H1 (cell line): Measurements from ENCODE around the gene ARHGEF4. TPM values are rescaled to one million over a fixed set of nuclear protein-coding genes. Genes with fewer than 3 reads are reported as not detected.

Experiments
- BACH1 ChIP-seq: IDR thresholded peaks from 2 replicates; pipeline ENCODE4 v1.6.1; 2012; ENCODE audit warnings: low read length, improper control_type of control experiment
- BCL11A ChIP-seq, 2 experiments: IDR thresholded peaks; one replicate each; pipeline ENCODE4 v1.6.1; 2011; ENCODE audit warnings: low read depth in 2 of 2, low read length in 2 of 2, mild to moderate bottlenecking in 2 of 2
- CHD7 ChIP-seq: fragments of 300-600 bp; sonication (generic); IDR thresholded peaks from 2 replicates; pipeline ENCODE4 v1.7.1; 2012; ENCODE audit warnings: low read length, moderate library complexity, mild to moderate bottlenecking, inconsistent platforms; ENCODE audit not compliant: insufficient replicate concordance
- E2F6 ChIP-seq: IDR thresholded peaks from 2 replicates; pipeline ENCODE4 v1.6.1; 2012; ENCODE audit warnings: inconsistent platforms
- EP300 ChIP-seq, 2 experiments: IDR thresholded peaks; 1 replicate in 1 of 2; 2 replicates in 1 of 2; pipeline ENCODE4 v1.6.1; 2011 to 2012; ENCODE audit warnings: low read depth in 2 of 2, low read length in 2 of 2, mild to moderate bottlenecking in 2 of 2, borderline replicate concordance in 1 of 2, inconsistent platforms in 1 of 2, moderate library complexity in 1 of 2
- FOSL1 ChIP-seq: IDR thresholded peaks from 2 replicates; pipeline ENCODE4 v1.6.1; 2011; ENCODE audit warnings: mild to moderate bottlenecking, low read depth, low read length, moderate library complexity; ENCODE audit not compliant: insufficient read depth
- POLR2A ChIP-seq, 2 experiments: IDR thresholded peaks; 1 replicate in 1 of 2; 2 replicates in 1 of 2; pipeline ENCODE4 v1.6.1; 2011; ENCODE audit warnings: low read depth in 2 of 2, low read length in 2 of 2, mild to moderate bottlenecking in 2 of 2; ENCODE audit errors: control extremely low read depth in 1 of 2
- POLR2AphosphoS5 ChIP-seq: IDR thresholded peaks from 2 replicates; pipeline ENCODE4 v1.6.1; 2011; ENCODE audit warnings: low read depth, low read length
- TEAD4 ChIP-seq: IDR thresholded peaks from 2 replicates; pipeline ENCODE4 v1.6.1; 2012; ENCODE audit warnings: low read depth, low read length, inconsistent platforms, mixed read lengths
- polyA plus RNA-seq, 7 experiments: library from polyadenylated mRNA; depleted of rRNA in 3 of 7; stranded (reverse) in 5 of 7; unstranded in 2 of 7; fragments of >200 nt in 5 of 7; fragments of 200-250 nt in 2 of 7; gene quantifications; 1 replicate in 5 of 7; 2 replicates in 1 of 7; 4 replicates in 1 of 7; pipeline versions ENCODE4 v1.2.1 to v1.2.3, GENCODE V29; 2011 to 2013; ENCODE audit warnings: missing spikeins in 2 of 7, mixed read lengths in 2 of 7
- total RNA-seq: library from RNA; stranded (reverse); fragmentation: NEBNext Ultra II Directional; extraction: Animal tissue kit (Norgen Biotek cat#: 25700); gene quantifications from 2 replicates; pipeline ENCODE4 v1.2.1, GENCODE V29; 2021

ARHGEF4 gene
- total and polyA plus RNA-seq, 2 of the 8 experiments (the other 6 are each of a cell fraction or from before 2014, with no cell fraction given), result 10.6 to 14.6 TPM

GRCh38 chr2:130797493-130798435 lies 39.0 kb upstream of the ARHGEF4 start (continued):
- TF ChIP-seq FOSL1 (no peak), CHD7 (no peak), POLR2AphosphoS5 (no peak), BCL11A (IDR thresholded peaks at IDR 0.05; ENCODE audit: low read depth in 2 of 2, low read length in 2 of 2) (no peak), EP300 (IDR thresholded peaks at IDR 0.05; ENCODE audit: borderline replicate concordance in 1 of 2, low read depth in 2 of 2, low read length in 2 of 2) (no peak; a peak in 1 of 3 replicates), TEAD4 (no peak), E2F6 (peak; percentile 28; the same call in 1 of the 2 replicates), POLR2A (IDR thresholded peaks at IDR 0.05; ENCODE audit: control extremely low read depth in 1 of 2, low read depth in 2 of 2, low read length in 2 of 2) (no peak), BACH1 (0 out of 2 replicates have a peak, but pooled peaks have one; percentile 20)
